GM23248 (cell line): ENCODE results near the gene TRIM17. TPM values are rescaled to one million over a fixed set of nuclear protein-coding genes. Genes with fewer than 3 reads are reported as not detected.

ENCODE experiments used
- DNase-seq: peaks from one replicate; pipeline ENCODE4 v3.0.0-alpha.2; 2015
- H2AFZ ChIP-seq: fragments of 200-600 bp; sonication (generic); 2 replicates; pipeline ENCODE4 v1.6.1; 2016; ENCODE audit warnings: antibody characterized with exemption
- H3F3A ChIP-seq: fragments of 200-600 bp; sonication (generic); 2 replicates; pipeline ENCODE4 v1.6.1; 2016; ENCODE audit warnings: mild to moderate bottlenecking, antibody characterized with exemption, mixed run types; ENCODE audit not compliant: insufficient read depth
- H3K27ac ChIP-seq: fragments of 200-600 bp; sonication (generic); 2 replicates; pipeline ENCODE4 v1.5.1; 2016; ENCODE audit warnings: mild to moderate bottlenecking
- H3K27me3 ChIP-seq: fragments of 200-600 bp; sonication (generic); replicated peaks from 2 replicates; pipeline ENCODE4 v1.6.1; 2016; ENCODE audit warnings: mild to moderate bottlenecking; ENCODE audit not compliant: insufficient read depth
- H3K36me3 ChIP-seq: fragments of 200-600 bp; sonication (generic); 2 replicates; pipeline ENCODE4 v1.6.1; 2016; ENCODE audit warnings: low read depth, mild to moderate bottlenecking
- H3K4me1 ChIP-seq: fragments of 200-600 bp; sonication (generic); 2 replicates; pipeline ENCODE4 v1.6.1; 2016; ENCODE audit warnings: mild to moderate bottlenecking; ENCODE audit not compliant: insufficient read depth
- H3K4me2 ChIP-seq: fragments of 200-600 bp; sonication (generic); one replicate; pipeline ENCODE4 v1.6.1; 2016; ENCODE audit warnings: mild to moderate bottlenecking; ENCODE audit not compliant: unreplicated experiment
- H3K4me3 ChIP-seq: fragments of 200-600 bp; sonication (generic); 2 replicates; pipeline ENCODE4 v1.5.1; 2016; ENCODE audit warnings: mild to moderate bottlenecking
- H3K79me2 ChIP-seq: fragments of 200-600 bp; sonication (generic); 2 replicates; pipeline ENCODE4 v1.6.1; 2016; ENCODE audit warnings: mild to moderate bottlenecking; ENCODE audit not compliant: insufficient read depth
- H3K9ac ChIP-seq: fragments of 200-600 bp; sonication (generic); 2 replicates; pipeline ENCODE4 v1.6.1; 2016; ENCODE audit warnings: mild to moderate bottlenecking
- H3K9me2 ChIP-seq: fragments of 200-600 bp; sonication (generic); 2 replicates; pipeline ENCODE4 v1.6.1; 2016; ENCODE audit warnings: mixed run types, mild to moderate bottlenecking, moderate library complexity; ENCODE audit not compliant: insufficient read depth
- H3K9me3 ChIP-seq: fragments of 200-600 bp; sonication (generic); one replicate; pipeline ENCODE4 v1.6.1; 2017; ENCODE audit warnings: low read depth
- H4K20me1 ChIP-seq: fragments of 200-600 bp; sonication (generic); 2 replicates; pipeline ENCODE4 v1.6.0; 2016; ENCODE audit not compliant: insufficient read depth
- EZH2 ChIP-seq: fragments of 200-600 bp; sonication (generic); IDR thresholded peaks from 2 replicates; pipeline ENCODE4 v1.6.1; 2018; ENCODE audit warnings: antibody characterized with exemption, mild to moderate bottlenecking; ENCODE audit not compliant: insufficient read depth, poor library complexity, severe bottlenecking
- EZH2phosphoT487 ChIP-seq: fragments of 200-600 bp; sonication (generic); IDR thresholded peaks from 2 replicates; pipeline ENCODE4 v1.6.1; 2018; ENCODE audit warnings: antibody characterized with exemption, moderate library complexity, mild to moderate bottlenecking, low read depth; ENCODE audit not compliant: insufficient read depth
- WGBS, 2 experiments: methylation state at CpG; one replicate each; pipeline ENCODE4 v1.1.6; 2015 to 2017; ENCODE audit warnings: low lambda C conversion rate in 2 of 2, low coverage in 1 of 2; ENCODE audit errors: missing lambda C conversion rate in 2 of 2; 5-methylcytosine and 5-hydroxymethylcytosine counted together
- in situ Hi-C: fragments of 300-500 bp; cut with MboI; formaldehyde crosslinking; loops from 2 replicates; pipeline ENCODE4 v1.15.0; 2020
- polyA plus RNA-seq: library from polyadenylated mRNA; unstranded; fragments of >200 nt; fragmentation: Nextera tagmentation; extraction: Ambion mirVana; gene quantifications from 2 replicates; pipeline ENCODE4 v1.2.1, GENCODE V29; 2016
- total RNA-seq: library from RNA; depleted of rRNA; stranded (reverse); fragments of >200 nt; shearing (Covaris generic); gene quantifications from 2 replicates; pipeline ENCODE4 v1.2.3, GENCODE V29; 2014

The TRIM17 gene
- total and polyA plus RNA-seq, 2 experiments from 2014 or later: 0.26 TPM; not detected in 1

- DNase-seq: no peak
- Histone ChIP-seq H3K27ac (no peak overlapping the region), H3K4me2 (no peak overlapping the region), H3K9me2 (no peaks in the 10 kb centered on the region), H3K36me3 (no peaks in the 10 kb centered on the region), H3K79me2 (no peaks in the 10 kb centered on the region), H3K9ac (no peak overlapping the region), H3K4me3 (no peak overlapping the region), H4K20me1 (no peaks in the 10 kb centered on the region), H3K27me3 (no peaks in the 10 kb centered on the region; the same call in 1 of the 2 replicates), H3F3A (no peaks in the 10 kb centered on the region), H3K4me1 (no peaks in the 10 kb centered on the region), H3K9me3 (no peaks in the 10 kb centered on the region), H2AFZ (no peak overlapping the region)
- in situ Hi-C loops: no loop called here
- 77 to 82% methylated on average over 10 of the region's 10 CpGs for WGBS, 2 experiments
- no peak for TF ChIP-seq EZH2
- no peak for TF ChIP-seq EZH2phosphoT487
Measured at GRCh38 chr1:228370439-228370940, 46.2 kb downstream of the TRIM17 start.

- H3F3A ChIP-seq: no peaks in the 10 kb centered on the region
- no peaks in the 10 kb centered on the region for H3K79me2 ChIP-seq
- H3K4me1 ChIP-seq: no peaks in the 10 kb centered on the region
- H3K9me2 ChIP-seq: no peaks in the 10 kb centered on the region
- H2AFZ ChIP-seq: no peak overlapping the region
- no peak overlapping the region for H3K9ac ChIP-seq
- no peaks in the 10 kb centered on the region; the same call in 1 of the 2 replicates for H3K27me3 ChIP-seq
- TF ChIP-seq EZH2phosphoT487 (no peak), EZH2 (no peak)
- H3K36me3 ChIP-seq: no peaks in the 10 kb centered on the region
- WGBS, 2 experiments: 77 to 78% methylated on average over 18 of the region's 18 CpGs
- no peaks in the 10 kb centered on the region for H3K9me3 ChIP-seq
- no peak overlapping the region for H3K4me3 ChIP-seq
- DNase-seq: no peak
- H3K4me2 ChIP-seq: no peak overlapping the region
- in situ Hi-C loops: no loop called here
- no peaks in the 10 kb centered on the region for H4K20me1 ChIP-seq
- H3K27ac ChIP-seq: no peak overlapping the region
Measured at GRCh38 chr1:228369608-228370438, 46.8 kb downstream of the TRIM17 start.

- WGBS, 2 experiments: 63 to 65% methylated on average over 15 of the region's 15 CpGs
- in situ Hi-C loops: no loop called here
- DNase-seq: no peak
Measured at GRCh38 chr1:228368801-228369607, 47.7 kb downstream of the TRIM17 start.

More at GRCh38 chr1:228368801-228369607, 47.7 kb downstream of the TRIM17 start:
- Histone ChIP-seq H3F3A (no peaks in the 10 kb centered on the region), H3K4me2 (no peak overlapping the region), H3K9me2 (no peaks in the 10 kb centered on the region), H3K27ac (no peak overlapping the region), H3K27me3 (no peaks in the 10 kb centered on the region; the same call in 1 of the 2 replicates), H3K4me3 (no peak overlapping the region), H2AFZ (no peak overlapping the region), H3K79me2 (no peaks in the 10 kb centered on the region), H3K4me1 (no peaks in the 10 kb centered on the region), H3K9ac (no peak overlapping the region), H4K20me1 (no peaks in the 10 kb centered on the region), H3K9me3 (no peaks in the 10 kb centered on the region), H3K36me3 (no peaks in the 10 kb centered on the region)
- no peak for TF ChIP-seq EZH2
- no peak for TF ChIP-seq EZH2phosphoT487
